HG03575 (cell line): ENCODE results near the gene FIGN.

Experiments
- ATAC-seq: cut with Tn5 transposase; IDR thresholded peaks from one replicate; pipeline ENCODE4 v1.9.1; 2021; ENCODE audit not compliant: unreplicated experiment, insufficient number of reproducible peaks, low FRiP score; ENCODE audit errors: extremely low read depth

The FIGN gene

GRCh38 chr2:163675388-163675787 lies 60.4 kb downstream of the FIGN start:
- ATAC-seq: no peak

DNA sequence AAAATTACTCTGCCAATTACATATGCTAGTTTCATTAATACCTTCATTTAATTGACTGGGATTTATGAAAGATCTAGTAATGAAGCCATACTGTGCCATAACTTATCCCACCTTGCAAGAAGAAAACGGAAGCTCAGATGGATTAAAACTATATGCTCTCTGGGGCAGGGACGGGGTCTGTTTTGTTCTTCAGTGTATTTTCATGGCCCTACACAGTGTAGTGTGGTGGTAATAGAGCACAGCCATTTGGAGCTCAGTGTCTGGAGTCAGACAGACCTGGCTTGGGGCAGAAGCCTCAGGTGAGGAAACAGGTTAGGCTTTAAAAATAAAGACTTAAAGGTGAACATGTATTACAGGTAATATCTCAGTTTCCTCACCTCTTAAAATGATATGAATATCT lies 62.3 kb downstream of the FIGN start:
- no peak for ATAC-seq

DNA sequence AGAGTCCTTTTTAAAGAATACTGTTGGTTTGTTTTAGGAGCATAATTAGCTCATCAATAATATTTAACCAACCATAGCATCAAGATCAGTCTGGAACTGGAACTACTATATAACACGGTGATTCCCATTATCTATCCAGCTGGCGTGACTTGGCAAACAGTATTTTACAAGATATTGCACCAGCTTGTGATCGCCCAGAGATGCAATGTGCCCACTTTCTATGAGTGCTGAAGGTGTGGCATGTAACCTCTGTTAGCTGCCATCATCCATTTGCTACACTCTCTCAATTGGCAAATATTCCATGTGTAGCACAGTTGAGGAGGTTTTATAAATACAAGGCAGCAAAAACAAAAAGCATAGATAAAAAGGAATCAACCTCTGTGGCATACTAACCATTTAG lies 64.9 kb downstream of the FIGN start:
- ATAC-seq: no peak

- ATAC-seq: no peak
Observed at GRCh38 chr2:163669506-163669905, 66.3 kb downstream of the FIGN start.

- ATAC-seq: no peak
Observed at GRCh38 chr2:163667064-163667887, 68.5 kb downstream of the FIGN start.

DNA sequence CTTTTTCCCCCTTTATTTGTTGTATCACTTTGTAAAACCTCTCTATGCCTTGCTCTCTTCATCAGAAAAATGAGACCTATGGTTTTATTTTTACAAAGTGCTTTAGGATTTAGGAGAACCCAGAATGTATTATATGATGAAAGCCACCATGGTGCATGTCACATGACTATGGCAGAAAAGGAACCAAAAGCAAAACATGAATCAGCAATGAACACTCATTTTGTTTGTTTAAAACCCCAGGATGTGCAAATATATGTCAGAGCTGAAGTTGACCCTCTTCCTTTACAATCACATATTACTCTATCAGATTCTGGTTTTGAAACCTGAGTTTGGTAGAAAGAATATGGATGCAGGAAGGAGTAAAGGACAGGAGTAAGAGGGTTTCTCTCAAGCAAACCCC lies 70.0 kb downstream of the FIGN start:
- no peak for ATAC-seq

DNA sequence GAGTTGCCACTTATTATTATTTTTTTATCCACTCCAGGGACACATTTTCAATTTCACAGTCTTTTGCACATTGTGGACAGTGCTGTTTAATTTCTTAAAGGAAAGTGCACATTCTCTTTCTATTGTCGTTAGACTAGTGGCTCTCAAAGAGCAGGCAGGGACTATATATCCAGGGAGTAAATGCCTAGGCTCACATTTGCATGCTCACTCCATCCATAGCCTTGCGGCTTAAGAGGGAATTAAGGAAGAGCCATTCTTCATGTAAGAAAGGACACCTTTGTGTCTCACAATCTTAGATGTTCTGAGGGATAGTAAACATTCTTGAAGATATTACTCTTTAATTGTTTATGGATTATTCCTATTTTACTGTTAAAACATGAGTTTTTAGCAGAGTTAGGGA lies 70.8 kb downstream of the FIGN start:
- ATAC-seq: no peak

- no peak for ATAC-seq
Observed at GRCh38 chr2:163664610-163665009, 71.2 kb downstream of the FIGN start.

DNA sequence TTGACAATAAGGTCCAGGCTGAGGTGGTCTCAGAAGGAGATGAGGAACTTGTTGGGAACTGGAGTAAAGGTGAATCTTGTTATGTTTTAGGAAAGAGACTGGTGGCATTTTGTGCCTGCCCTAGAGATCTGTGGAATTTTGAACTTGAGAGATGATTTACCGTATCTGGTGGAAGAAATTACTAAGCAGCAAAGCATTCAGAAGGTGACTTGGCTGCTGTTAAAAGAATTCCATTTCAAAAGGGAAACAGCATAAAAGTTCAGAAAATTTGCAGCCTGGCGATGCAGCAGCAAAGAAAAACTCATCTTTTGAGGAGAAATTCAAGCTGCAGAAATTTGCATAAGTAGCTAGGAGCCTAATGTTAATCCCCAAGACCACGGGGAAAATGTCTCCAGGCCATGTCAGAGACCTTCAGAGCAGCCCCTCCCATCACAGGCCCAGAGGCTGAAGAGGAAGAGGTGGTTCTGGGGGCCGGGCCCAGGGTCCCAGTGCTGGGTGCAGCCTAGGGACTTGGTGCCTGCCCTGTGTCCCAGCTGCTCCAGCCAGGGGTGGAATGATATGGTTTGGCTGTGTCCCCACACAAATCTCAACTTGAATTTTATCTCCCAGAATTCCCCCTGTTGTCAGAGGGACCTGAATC lies 73.5 kb downstream of the FIGN start:
- no peak for ATAC-seq

DNA sequence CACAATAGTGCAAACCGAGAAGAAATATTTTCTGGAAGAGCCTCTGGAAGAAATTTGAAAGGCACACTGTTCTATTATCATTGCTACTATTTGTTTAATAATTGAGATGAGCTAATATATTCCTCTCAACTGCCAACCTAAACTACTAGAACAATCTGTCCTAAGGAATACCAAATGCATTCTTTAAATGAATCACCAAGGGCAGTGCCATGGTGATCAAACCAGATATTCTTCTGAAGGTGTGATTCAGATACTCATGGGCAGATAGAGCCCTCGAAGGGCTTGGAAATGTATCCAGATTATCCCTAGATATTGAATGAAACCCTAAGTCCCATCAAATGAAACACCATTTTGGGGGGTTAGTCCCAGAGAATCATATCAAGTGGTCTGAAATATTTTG lies 76.6 kb downstream of the FIGN start:
- ATAC-seq: no peak

DNA sequence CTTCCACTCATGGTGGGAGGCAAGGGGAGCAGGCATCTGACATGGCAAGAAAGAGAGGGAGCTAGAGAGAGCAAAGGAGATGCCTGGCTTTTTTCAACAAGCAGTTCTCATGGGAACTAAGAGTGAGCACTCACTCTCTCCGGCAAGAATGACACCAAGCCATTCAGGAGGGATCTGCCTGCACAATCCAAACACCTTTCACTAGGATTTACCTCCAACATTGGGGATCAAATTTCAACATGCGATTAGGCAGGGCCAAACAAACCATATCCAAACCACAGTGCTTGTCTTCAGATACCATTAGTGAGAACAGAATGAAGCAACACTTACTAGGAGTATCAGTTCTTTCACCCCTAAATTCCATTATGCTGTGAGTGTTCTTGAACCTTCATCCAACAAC lies 77.3 kb downstream of the FIGN start:
- no peak for ATAC-seq

DNA sequence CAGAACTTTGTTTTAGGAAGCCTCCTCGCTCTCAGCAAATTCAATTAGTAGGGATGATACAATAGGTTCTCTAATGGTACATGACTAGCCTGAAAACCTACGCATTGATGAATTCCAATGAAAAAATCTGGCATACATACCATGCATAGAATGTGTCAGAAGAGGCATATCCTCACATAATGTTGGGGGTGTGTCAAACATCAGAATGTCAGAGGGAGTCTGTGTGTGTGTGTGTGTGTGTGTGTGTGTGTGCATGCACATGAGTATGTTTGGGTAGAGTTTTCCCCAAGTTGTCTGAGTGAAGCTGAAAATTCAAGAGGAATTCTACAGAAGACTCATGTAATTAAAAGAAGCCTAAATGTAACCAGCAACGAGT lies 78.5 kb downstream of the FIGN start:
- ATAC-seq: no peak

GRCh38 chr2:163656622-163657280 lies 79.1 kb downstream of the FIGN start:
- no peak for ATAC-seq

DNA sequence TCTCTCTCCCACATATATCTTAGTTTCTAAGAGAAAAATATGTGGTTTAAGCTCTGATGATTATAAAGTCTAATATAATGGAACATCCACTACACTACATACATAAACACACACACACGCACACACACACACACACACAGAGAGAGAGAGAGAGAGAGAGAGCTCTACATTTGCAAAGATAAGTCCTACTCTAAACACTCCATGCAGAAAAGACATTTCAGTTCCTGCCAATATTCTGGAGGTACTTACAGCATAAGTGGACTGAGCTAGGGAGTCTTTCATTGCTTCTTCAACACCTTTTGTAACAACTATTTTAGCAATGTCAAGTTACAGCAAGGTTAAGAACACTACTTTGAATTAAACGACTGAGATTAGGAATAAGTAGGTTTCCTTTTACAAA lies 80.1 kb downstream of the FIGN start:
- ATAC-seq: no peak

DNA sequence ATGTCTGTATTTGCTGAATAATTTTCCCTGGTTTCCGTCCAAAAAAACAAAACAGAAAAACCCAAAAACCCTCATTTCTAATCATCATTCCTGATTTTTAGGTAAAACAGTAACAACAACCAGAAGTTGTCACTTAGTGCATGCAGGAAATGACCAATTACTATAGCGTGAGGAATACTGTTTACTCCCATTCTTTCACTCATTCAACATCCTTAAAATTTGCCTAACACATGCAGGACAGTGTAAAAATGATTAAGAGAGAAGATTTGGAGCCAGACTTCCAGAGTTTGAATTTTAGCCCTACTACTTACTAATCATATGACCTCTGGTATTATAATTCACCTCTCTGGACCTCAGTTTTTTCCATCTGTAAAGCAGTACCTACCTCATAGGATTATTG lies 83.1 kb downstream of the FIGN start:
- ATAC-seq: no peak

DNA sequence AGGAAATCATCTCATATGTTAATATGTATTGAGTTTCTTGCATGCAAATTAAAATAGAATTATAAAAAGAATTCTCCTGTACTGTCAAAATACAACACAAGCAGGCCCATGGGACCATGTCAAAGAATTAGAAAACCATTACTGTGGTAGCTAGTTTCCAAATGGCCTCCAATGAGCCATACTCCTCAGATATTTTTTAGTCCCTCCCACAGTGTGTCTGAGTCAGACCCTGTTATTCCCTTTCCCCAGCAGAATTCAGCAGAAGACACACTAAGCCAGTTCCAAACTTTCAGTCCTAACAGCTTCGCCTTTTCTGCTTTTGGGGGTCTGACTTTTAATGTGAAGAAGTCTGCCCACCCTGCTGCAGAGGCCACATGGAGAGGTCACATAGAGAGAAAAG lies 86.7 kb downstream of the FIGN start:
- no peak for ATAC-seq

- ATAC-seq: no peak
Observed at GRCh38 chr2:163647300-163647699, 88.5 kb downstream of the FIGN start.

GRCh38 chr2:163646687-163647086 lies 89.1 kb downstream of the FIGN start:
- no peak for ATAC-seq

- no peak for ATAC-seq
Observed at GRCh38 chr2:163644238-163644637, 91.6 kb downstream of the FIGN start.

DNA sequence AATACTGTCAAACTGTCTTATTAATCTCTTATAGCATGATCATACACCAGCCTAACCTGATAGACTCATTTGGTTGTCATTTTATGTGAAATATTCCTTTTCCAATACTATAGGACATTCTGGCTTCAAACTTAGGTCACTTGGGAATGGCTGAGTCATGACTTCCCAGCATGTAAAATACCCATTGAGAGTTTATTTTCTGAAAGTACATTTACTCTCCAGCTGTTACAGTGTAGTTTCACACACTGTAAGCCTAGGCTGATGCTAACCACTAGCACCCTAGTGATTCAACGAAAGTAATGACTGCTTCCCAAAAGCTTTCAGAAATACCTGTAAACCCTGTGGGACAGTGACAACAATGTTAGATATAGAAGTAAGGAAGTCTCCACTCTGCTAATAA lies 93.8 kb downstream of the FIGN start:
- ATAC-seq: no peak
